ENCODE data around the gene KARS1. TPM values are rescaled to one million over a fixed set of nuclear protein-coding genes. Genes with fewer than 3 reads are reported as not detected.

The KARS1 gene
- total RNA-seq, 1 experiment from 2014 or later: 196 TPM

GRCh38 chr16:75687361-75687760 is 39.9 kb upstream of the KARS1 start:
- Histone ChIP-seq H2AFZ (ENCODE audit: low read depth, low read length, poor library complexity, severe bottlenecking) (no peak overlapping the region), H3K9me3 (ENCODE audit: control insufficient read depth in 1 of 2, insufficient read depth in 1 of 2, low read depth in 1 of 2, low read length in 2 of 2) (no peaks in the 10 kb centered on the region), H3K4me2 (ENCODE audit: low read length) (no peak overlapping the region), H3K4me1 (ENCODE audit: control insufficient read depth in 1 of 2, insufficient read depth in 2 of 2, low read length in 2 of 2) (no peaks in the 10 kb centered on the region), H3K79me2 (ENCODE audit: insufficient read depth, low read length) (no peaks in the 10 kb centered on the region), H3K36me3 (ENCODE audit: control insufficient read depth in 1 of 2, insufficient read depth in 2 of 2, low read length in 2 of 2) (no peaks in the 10 kb centered on the region), H3K27me3 (ENCODE audit: insufficient read depth, low read length) (no peaks in the 10 kb centered on the region), H3K9ac (ENCODE audit: low read length) (no peak overlapping the region), H3K9me2 (ENCODE audit: insufficient read depth) (no peaks in the 10 kb centered on the region), H4K20me1 (ENCODE audit: insufficient read depth) (no peaks in the 10 kb centered on the region), H3K27ac (ENCODE audit: low read depth, low read length) (no peak overlapping the region), H3K4me3 (replicated peaks in 1 of 2; ENCODE audit: low read depth in 1 of 2, low read length in 2 of 2) (no peak overlapping the region)
- ChIA-PET CTCF (no interaction called here), POLR2A (no interaction called here), RAD21 (ENCODE audit: low non-redundant PET in 1 of 2, low total read pairs in 2 of 2, uncharacterized antibody in 2 of 2, unreplicated experiment in 2 of 2) (no interaction called here)
- intact Hi-C loops (cut with micrococcal nuclease): no loop called here
- DNase-seq (ENCODE audit: low read depth, low spot score) (no peak), ATAC-seq (no peak)
- no TSS peak for BruUV-seq (replicated peaks)
- no peak for TF ChIP-seq TCF7L2 (IDR thresholded peaks at IDR 0.05; ENCODE audit: borderline replicate concordance, extremely low read depth, insufficient read depth, insufficient read length)
- TF ChIP-seq EZH2phosphoT487 (IDR thresholded peaks at IDR 0.05; ENCODE audit: borderline replicate concordance): no peak
- TF ChIP-seq FOSL1 (IDR thresholded peaks at IDR 0.05; ENCODE audit: low read depth): no peak
- no peak for TF ChIP-seq YY1 (IDR thresholded peaks at IDR 0.05; ENCODE audit: extremely low read depth, insufficient replicate concordance, low read depth, low read length)
- TF ChIP-seq, protein P1, sequence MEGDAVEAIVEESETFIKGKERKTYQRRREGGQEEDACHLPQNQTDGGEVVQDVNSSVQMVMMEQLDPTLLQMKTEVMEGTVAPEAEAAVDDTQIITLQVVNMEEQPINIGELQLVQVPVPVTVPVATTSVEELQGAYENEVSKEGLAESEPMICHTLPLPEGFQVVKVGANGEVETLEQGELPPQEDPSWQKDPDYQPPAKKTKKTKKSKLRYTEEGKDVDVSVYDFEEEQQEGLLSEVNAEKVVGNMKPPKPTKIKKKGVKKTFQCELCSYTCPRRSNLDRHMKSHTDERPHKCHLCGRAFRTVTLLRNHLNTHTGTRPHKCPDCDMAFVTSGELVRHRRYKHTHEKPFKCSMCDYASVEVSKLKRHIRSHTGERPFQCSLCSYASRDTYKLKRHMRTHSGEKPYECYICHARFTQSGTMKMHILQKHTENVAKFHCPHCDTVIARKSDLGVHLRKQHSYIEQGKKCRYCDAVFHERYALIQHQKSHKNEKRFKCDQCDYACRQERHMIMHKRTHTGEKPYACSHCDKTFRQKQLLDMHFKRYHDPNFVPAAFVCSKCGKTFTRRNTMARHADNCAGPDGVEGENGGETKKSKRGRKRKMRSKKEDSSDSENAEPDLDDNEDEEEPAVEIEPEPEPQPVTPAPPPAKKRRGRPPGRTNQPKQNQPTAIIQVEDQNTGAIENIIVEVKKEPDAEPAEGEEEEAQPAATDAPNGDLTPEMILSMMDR (IDR thresholded peaks at IDR 0.05 in 2 of 3, conservative IDR thresholded peaks at IDR 0.05 in 1 of 3; ENCODE audit: borderline replicate concordance in 1 of 3, insufficient read depth in 1 of 3, low read depth in 2 of 3, low read length in 2 of 3): no peak
- no peak for TF ChIP-seq ELF1 (IDR thresholded peaks at IDR 0.05; ENCODE audit: borderline replicate concordance, low read depth)
- TF ChIP-seq CEBPB (IDR thresholded peaks at IDR 0.05; ENCODE audit: low read depth): no peak
- TF ChIP-seq, protein P2, sequence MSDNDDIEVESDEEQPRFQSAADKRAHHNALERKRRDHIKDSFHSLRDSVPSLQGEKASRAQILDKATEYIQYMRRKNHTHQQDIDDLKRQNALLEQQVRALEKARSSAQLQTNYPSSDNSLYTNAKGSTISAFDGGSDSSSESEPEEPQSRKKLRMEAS (IDR thresholded peaks at IDR 0.05): no peak
- no peak for TF ChIP-seq POLR2AphosphoS5 (IDR thresholded peaks at IDR 0.05; ENCODE audit: low read depth, low read length)
- no peak for TF ChIP-seq SIN3A (IDR thresholded peaks at IDR 0.05; ENCODE audit: low read depth)
- no peak for TF ChIP-seq RAD21 (IDR thresholded peaks at IDR 0.05; ENCODE audit: low read depth)
- no peak for TF ChIP-seq EZH2 (IDR thresholded peaks at IDR 0.05)
- no peak for TF ChIP-seq REST (IDR thresholded peaks at IDR 0.05; ENCODE audit: low read depth)
- no peak for TF ChIP-seq EGR1 (IDR thresholded peaks at IDR 0.05; ENCODE audit: low read depth)
- no peak for TF ChIP-seq SP1 (IDR thresholded peaks at IDR 0.05; ENCODE audit: low read depth)
- no peak for TF ChIP-seq ATF3 (IDR thresholded peaks at IDR 0.05)
- no peak for TF ChIP-seq CBX3 (IDR thresholded peaks at IDR 0.05; ENCODE audit: low read depth)
- TF ChIP-seq JUND (IDR thresholded peaks at IDR 0.05): no peak
- no peak for TF ChIP-seq ZFX (IDR thresholded peaks at IDR 0.05)

Data from HCT116 (cell line).